Osteocyte (in vitro differentiated cells): ENCODE measurements around the gene OSBP2. TPM values are rescaled to one million over a fixed set of nuclear protein-coding genes. Genes with fewer than 3 reads are reported as not detected.
A peak's percentile ranks its signal among the peaks of the same experiment; 100 is the strongest.

ENCODE experiments used
- DNase-seq: peaks from one replicate; pipeline ENCODE4 v3.0.0; 2021; ENCODE audit warnings: mixed read lengths; ENCODE audit not compliant: unreplicated experiment; ENCODE audit errors: extremely low spot score
- H3K27ac Mint-ChIP-seq: one replicate; pipeline ENCODE4 v1.8.0; 2021; ENCODE audit warnings: mild to moderate bottlenecking, mixed read lengths; ENCODE audit not compliant: unreplicated experiment
- H3K27me3 Mint-ChIP-seq: one replicate; pipeline ENCODE4 v1.8.0; 2021; ENCODE audit warnings: mixed read lengths; ENCODE audit not compliant: unreplicated experiment
- H3K36me3 Mint-ChIP-seq: one replicate; pipeline ENCODE4 v1.8.0; 2021; ENCODE audit warnings: mixed read lengths; ENCODE audit not compliant: unreplicated experiment
- H3K4me1 Mint-ChIP-seq: one replicate; pipeline ENCODE4 v1.8.0; 2021; ENCODE audit warnings: mixed read lengths; ENCODE audit not compliant: unreplicated experiment
- H3K4me3 Mint-ChIP-seq: one replicate; pipeline ENCODE4 v1.8.0; 2021; ENCODE audit warnings: mild to moderate bottlenecking, moderate library complexity, mixed read lengths; ENCODE audit not compliant: unreplicated experiment
- H3K9me3 Mint-ChIP-seq: one replicate; pipeline ENCODE4 v1.8.0; 2021; ENCODE audit warnings: mixed read lengths; ENCODE audit not compliant: unreplicated experiment
- total RNA-seq: library from RNA; stranded (reverse); gene quantifications from 2 replicates; pipeline ENCODE4 v1.2.1, GENCODE V29; 2021
- TF ChIP-seq, protein P1 (sequence below): fragments of 200-600 bp; sonication (generic); IDR thresholded peaks from 2 replicates; pipeline ENCODE4 v1.5.0; 2021; ENCODE audit warnings: antibody characterized with exemption, mild to moderate bottlenecking, moderate library complexity

The OSBP2 gene
- total RNA-seq, 1 donor from 2014 or later: 3.8 TPM

GRCh38 chr22:30887453-30887852 lies 192.8 kb downstream of the OSBP2 start:
- Mint-ChIP-seq H3K27me3 (no peaks in the 10 kb centered on the region), H3K4me1 (no peaks in the 10 kb centered on the region), H3K27ac (no peak overlapping the region), H3K4me3 (no peak overlapping the region), H3K36me3 (no peaks in the 10 kb centered on the region), H3K9me3 (no peaks in the 10 kb centered on the region)
- TF ChIP-seq, protein P1, sequence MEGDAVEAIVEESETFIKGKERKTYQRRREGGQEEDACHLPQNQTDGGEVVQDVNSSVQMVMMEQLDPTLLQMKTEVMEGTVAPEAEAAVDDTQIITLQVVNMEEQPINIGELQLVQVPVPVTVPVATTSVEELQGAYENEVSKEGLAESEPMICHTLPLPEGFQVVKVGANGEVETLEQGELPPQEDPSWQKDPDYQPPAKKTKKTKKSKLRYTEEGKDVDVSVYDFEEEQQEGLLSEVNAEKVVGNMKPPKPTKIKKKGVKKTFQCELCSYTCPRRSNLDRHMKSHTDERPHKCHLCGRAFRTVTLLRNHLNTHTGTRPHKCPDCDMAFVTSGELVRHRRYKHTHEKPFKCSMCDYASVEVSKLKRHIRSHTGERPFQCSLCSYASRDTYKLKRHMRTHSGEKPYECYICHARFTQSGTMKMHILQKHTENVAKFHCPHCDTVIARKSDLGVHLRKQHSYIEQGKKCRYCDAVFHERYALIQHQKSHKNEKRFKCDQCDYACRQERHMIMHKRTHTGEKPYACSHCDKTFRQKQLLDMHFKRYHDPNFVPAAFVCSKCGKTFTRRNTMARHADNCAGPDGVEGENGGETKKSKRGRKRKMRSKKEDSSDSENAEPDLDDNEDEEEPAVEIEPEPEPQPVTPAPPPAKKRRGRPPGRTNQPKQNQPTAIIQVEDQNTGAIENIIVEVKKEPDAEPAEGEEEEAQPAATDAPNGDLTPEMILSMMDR: no peak
- DNase-seq: no peak

DNA sequence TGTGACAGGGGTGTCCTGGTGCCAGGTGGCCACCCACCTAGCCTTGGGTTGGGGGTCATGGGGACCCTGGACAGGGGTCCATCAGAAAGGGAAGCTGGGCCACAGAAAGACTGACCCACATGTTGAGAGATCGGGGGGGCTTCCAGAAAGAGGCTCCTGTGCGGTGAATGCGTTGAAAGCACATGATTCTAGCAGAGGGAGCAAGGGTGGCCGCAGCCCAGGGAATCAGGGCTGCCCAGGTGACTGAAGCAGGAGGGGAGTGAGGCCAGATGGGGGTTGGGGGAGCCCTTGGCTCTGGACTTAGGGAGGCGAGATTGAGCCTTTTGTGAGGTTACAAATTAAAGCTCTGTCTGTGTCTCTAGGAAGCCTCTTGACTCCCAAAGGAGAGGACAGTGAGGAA lies 193.2 kb downstream of the OSBP2 start:
- H3K4me1 Mint-ChIP-seq: no peaks in the 10 kb centered on the region
- DNase-seq: no peak
- H3K27ac Mint-ChIP-seq: no peak overlapping the region
- no peaks in the 10 kb centered on the region for H3K36me3 Mint-ChIP-seq
- H3K9me3 Mint-ChIP-seq: no peaks in the 10 kb centered on the region
- H3K27me3 Mint-ChIP-seq: no peaks in the 10 kb centered on the region
- TF ChIP-seq, protein P1: no peak
- H3K4me3 Mint-ChIP-seq: no peak overlapping the region

GRCh38 chr22:30889268-30889995 lies 194.8 kb downstream of the OSBP2 start:
- Mint-ChIP-seq H3K36me3 (no peaks in the 10 kb centered on the region), H3K4me1 (no peaks in the 10 kb centered on the region), H3K27ac (no peak overlapping the region), H3K27me3 (no peaks in the 10 kb centered on the region), H3K4me3 (no peak overlapping the region), H3K9me3 (no peaks in the 10 kb centered on the region)
- DNase-seq: no peak
- TF ChIP-seq, protein P1: no peak

DNA sequence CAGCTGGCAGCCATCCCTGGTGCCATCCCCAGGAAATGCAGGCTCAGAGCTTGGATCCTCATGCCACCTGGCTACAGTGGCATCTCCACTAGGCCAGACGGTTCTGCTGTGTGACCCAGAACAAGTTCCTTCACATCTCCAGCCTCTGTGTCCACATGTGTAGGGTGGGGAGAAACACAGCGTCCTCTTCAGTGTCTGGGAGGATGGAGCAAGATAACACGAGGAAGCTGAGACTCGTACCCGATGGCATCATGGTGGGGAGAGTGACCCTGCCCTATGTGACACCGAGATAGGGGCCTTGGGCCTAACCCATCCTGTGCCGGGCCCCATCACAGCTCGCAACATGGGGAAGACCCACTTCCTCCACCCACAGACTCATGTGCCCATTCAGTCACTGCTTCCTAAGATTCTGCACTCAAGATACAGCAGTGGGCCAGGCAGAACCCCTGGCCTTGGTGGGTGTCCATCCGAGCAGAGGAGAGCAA lies 195.4 kb downstream of the OSBP2 start:
- TF ChIP-seq, protein P1: no peak
- Mint-ChIP-seq H3K4me3 (no peak overlapping the region), H3K36me3 (no peaks in the 10 kb centered on the region), H3K27me3 (no peaks in the 10 kb centered on the region), H3K27ac (no peak overlapping the region), H3K9me3 (no peaks in the 10 kb centered on the region), H3K4me1 (no peaks in the 10 kb centered on the region)
- no peak for DNase-seq

GRCh38 chr22:30890686-30891442 lies 196.2 kb downstream of the OSBP2 start:
- H3K36me3 Mint-ChIP-seq: no peaks in the 10 kb centered on the region

More at GRCh38 chr22:30890686-30891442, 196.2 kb downstream of the OSBP2 start:
- no peaks in the 10 kb centered on the region for H3K27me3 Mint-ChIP-seq
- no peak overlapping the region for H3K4me3 Mint-ChIP-seq
- DNase-seq: peak; percentile 83
- TF ChIP-seq, protein P1: peak; percentile 59
- H3K27ac Mint-ChIP-seq: no peak overlapping the region
- H3K9me3 Mint-ChIP-seq: no peaks in the 10 kb centered on the region
- H3K4me1 Mint-ChIP-seq: no peaks in the 10 kb centered on the region
